Bone marrow (tissue), 2 donors: ENCODE data around the gene APOO.
A peak's percentile ranks its signal among the peaks of the same experiment; 100 is the strongest.
"Not testable (repeated sequence)": the region's sequence is repeated elsewhere in the genome, so short reads cannot be mapped to it uniquely, and the experiment has no call there.

Experiments used
- DNase-seq, 2 donors: peaks; one replicate each; lab custom pipeline; 2025; lab: John Stamatoyannopoulos, UW

APOO gene

DNA sequence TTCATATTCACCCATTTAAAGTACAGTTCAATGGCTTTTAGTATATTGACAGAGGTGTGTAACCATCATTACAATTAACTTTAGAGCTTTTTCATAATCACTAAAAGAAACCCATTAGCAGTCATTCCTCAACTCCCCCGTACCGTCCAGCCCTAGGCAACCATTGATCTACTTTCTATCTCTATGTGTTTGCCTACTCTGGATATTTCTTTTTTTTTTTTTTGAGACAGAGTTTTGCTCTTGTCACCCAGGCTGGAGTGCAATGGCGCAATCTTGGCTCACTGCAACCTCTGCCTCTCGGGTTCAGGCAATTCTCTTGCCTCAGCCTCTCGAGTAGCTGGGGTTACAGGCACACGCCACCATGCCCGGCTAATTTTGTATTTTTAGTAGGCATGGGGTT lies 48.5 kb downstream of the APOO start:
- not testable (repeated sequence) for DNase-seq

DNA sequence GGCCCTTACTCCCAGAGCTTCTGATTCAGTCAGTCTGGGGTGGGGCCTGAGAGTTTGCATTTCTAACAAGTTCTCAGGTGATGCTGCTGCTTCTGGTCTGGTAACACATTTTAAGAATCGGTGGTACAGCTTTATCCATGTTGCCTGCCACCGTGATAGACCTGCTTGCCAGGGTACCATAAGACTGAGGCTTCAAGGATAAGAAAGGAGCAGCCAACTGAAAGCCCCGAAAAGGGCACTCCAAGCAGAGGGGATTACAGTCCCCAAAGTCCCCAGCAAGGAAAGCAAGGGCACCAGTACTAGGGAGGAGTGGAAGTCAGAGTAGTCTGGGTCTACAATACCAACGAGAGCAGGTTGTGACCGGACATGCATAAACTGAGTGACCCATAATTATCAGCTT lies 49.8 kb downstream of the APOO start:
- DNase-seq: no peak

DNA sequence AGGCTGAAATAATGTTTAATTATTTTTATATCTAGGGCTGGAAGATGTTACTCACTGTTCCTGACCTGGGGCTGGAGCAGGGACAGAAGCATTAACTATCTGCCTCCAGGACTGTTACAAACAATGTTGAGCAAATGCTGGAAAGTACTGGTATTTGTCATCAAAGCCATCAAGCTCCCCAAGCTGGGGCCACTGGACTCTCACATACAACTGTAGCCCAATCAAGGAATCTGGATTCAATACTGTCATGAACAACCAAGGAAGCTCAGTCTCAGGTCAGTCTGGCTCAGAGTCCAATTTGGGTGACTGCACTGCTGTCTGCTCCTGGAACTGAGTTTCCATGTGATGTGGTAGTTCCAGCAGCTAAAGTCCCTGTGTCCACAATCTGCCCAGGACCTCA lies 50.4 kb downstream of the APOO start:
- no peak for DNase-seq

DNA sequence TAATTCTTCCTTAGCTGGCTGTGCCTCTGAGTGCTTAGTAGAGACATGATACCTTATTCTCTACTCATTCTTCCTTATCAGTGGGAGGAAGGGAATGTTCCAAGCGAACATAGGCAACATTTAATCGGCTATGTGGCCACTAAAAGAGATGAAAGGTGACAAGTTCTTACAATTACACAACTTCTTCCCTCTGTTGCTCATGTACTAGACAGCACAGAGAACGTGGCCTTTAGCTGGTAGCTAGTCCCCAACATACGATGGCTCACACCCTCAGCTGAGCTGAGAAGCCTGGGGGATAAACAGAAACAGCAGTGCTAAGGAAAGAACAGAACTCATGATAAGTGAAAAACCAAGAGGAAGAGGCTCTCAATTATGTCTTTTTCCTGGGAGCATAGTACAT lies 52.2 kb downstream of the APOO start:
- DNase-seq: no peak

DNA sequence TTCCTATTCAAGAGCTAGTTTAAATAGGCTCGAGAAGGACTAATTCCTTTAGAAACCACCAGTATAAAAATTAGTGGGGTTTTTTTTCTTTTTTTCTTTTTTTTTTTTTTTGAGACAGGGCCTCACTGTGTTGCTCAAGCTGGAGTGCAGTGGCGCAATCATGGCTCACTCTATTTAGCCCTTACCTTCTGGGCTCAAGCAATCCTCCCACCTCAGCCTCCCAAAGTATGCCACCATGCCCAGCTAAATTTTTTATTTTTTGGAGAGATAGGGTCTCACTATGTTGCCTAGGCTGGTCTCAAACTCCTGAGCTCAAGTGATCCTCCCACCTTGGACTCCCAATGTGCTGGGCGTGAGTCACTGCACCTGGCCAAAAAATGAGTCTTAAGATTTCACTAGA lies 52.8 kb downstream of the APOO start:
- DNase-seq: peak in 1 of 2 donors; percentile 0

DNA sequence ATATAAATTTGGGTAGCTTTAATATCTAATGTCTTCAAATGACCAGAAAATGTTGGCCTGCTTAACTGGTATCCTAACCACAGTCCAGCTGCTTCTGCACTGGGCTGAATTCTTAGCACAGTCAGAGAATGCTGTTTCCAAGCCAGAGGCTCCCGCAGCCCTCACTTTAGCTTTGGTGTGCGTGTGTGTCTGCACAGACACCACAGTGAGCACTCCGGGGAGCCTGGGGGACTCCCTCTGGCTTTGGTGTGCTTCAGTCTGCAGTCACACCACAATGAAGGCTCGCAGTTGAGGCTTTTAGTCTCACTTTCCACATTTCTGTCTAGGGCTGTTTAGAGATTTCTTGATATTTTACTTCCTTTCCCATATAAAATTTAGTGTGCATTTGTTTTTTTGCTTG lies 53.6 kb downstream of the APOO start:
- DNase-seq: no peak

DNA sequence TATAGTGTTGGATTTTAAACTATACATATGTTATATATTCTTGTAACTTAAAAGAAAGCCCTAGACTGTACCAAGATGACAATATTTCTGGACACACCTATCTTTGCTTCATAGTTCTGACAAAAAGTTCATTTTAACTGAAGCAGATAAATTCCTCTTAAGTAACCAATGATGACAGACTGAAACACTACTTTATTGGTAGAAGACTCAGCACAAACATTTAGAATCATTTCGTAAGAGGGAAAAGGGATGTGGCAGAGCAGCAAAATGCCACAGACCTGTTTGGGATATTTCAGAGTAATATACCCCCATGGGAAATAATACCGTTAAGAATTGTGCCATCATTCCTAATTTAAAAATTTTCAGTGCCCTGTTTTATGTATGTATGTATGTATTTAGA lies 56.2 kb downstream of the APOO start:
- DNase-seq: no peak

DNA sequence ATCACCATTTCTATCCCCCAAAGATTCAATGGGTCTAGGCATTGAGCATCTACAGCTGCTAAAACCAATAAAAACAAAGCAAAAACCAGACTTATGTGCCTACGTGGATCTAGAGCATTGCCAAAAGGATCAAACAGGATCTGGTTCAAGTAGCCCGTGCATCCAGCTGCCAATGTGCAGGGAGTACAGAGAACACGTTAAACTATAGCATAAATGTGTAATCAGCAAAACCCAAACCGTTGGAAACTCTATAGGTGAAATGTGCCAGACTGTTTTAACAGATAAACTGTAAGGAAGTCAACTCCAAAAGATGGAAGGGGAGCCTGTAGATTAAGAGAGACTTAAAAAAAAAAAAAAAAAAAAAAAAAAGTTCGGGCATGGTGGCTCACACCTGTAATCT lies 58.5 kb downstream of the APOO start:
- DNase-seq: no peak

DNA sequence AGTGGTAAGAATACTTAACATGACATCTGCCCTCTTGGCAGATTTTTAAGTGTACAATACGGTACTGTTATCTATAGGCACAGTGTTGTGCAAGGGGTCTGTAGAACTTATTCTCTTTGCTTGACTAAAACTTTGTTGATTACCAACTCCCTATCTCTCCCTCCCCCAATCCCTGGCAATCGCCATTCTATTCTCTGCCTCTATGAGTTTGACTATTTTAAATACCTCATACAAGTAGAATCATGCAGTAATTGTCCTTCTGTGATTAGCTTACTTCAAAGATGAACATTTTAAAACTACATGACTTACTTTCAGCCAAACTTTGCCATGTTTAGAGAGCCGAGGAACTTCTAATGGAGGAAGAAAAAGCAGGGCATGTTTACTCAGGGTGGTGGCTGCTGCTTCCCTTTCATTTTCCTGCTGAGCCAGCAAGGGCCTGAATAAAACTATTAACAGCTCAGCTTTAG lies 62.4 kb downstream of the APOO start:
- no peak for DNase-seq

DNA sequence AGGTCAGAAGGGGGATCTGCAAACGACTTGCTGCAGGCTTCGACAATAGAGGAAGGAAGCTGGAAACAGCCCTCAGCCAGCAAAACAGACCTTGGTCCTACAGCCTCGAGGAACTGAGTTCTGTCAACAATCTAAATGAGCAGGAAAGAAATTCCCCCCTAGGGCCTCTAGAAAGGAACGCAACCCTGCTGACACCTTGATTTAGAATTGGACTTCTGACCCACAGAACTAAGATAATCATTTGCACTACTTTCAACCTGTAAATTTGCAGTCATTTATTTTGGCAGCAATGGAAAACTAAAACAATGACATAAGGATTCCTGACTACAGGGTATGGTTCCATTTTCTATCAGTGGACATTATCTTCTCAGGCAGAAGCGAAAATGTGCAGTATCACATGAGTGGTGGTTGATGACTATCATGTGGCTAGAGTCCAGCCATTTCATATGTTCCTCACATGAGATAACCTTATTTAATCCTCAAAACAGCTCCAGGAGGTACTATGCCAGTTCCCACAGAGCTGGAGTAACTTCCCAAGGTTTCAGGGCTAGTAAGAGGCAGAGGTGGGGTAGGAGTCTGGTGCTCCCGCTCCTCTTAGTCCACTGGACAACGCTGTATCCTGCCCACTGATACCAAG lies 63.1 kb downstream of the APOO start:
- DNase-seq: peak in 1 of 2 donors; percentile 6

DNA sequence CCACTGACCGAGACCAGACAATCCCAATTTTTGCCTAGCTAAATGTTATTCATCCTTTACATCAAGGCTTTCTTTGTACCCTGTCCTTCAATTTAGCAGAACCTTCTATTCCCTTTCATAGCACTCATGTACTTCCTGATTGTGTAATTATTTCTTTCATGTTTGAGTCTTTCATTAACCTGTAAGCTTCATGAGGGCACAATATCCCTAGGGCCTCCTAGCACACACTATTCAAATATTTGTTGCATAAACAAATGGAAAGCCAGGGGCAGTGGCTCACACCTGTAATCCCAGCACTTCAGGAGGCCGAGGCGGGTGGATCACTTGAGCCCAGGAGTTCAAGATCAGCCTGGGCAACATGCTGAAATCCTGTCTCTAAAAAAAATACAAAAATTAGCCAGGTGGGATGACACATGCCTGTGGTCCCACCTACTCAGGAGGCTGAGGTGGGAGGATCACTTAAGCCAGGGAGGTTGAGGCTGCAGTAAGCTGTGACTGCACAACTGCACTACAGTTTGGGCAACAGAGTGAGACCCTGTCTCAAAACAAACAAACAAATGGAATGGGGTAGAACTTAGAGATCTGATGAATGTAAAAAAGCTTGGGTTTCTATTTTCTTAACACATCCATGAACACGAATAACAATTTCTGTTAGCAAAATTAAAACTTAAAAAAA lies 65.8 kb downstream of the APOO start:
- no peak for DNase-seq

DNA sequence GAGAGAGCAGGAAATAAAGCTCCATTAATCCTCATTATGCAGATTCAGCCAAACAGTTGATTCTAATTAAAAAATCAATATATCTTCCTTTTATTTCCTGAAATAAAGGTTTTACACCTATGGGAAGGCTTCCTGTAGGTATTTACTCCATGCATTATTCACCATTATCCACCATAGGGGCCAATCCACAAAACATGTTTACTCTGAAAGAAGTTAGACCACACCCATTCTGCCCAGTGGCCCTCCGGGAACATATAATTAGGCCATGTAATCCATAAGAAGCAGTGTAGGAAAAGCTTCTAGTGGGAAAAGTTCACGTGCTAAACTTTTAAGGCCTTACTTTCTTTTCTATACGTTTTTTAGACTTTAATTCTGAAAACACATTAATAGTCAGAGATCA lies 67.1 kb downstream of the APOO start:
- DNase-seq: no peak

DNA sequence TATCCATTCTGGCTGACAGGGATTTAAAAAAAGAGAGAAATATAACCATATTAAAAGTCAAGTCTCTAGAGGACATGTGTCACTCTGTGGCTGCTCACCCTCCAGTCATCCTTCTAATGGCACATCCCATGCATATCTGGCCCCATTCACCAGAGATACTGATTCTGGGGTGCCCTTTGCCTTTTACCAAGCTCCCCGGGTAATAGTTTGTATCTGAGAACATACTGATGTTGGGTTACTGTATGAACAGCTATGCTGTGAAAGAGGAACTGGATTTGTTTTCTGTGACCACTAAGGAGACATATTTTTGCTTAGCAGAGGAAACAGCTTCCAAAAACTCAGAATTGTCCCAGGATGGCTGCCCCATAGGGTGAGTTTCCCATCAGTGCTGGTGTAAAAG lies 68.8 kb downstream of the APOO start:
- DNase-seq: peak in 1 of 2 donors; percentile 12

DNA sequence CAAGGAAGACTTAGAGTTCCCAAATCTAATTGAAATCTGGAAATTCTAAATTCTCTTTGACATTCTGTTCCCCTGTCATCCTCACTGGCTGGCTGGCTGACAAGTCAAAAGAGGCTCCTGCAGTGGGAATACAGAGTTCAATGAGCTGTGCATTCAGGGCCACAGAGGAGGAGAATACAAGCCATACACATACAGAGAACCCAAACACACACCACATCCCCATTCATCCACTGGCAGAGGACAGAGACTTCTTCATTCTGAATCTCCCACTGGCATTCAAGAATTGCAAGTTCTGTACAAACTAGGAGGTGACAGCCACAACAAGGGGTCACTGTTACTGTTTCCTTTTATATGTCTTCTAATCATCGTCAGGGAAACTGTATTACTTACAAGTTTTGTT lies 75.0 kb downstream of the APOO start:
- no peak for DNase-seq

DNA sequence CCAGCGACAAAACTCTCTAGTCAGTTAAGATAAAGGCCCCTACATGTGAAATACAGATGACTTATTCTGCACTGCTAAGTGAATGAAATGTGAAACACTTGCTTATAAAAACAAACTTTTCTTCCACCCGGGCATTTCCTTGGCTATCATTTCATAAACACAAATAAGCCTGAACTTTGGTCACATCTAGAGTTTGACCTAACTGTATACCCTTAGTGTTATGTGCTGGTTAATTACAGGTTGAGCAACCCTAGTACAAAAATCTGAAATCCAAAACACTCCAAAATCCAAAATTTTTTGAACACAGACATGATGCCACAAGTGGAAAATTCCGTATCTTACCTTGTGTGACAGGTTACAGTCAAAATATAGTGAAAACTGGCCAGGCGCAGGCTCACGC lies 78.9 kb downstream of the APOO start:
- DNase-seq: no peak

DNA sequence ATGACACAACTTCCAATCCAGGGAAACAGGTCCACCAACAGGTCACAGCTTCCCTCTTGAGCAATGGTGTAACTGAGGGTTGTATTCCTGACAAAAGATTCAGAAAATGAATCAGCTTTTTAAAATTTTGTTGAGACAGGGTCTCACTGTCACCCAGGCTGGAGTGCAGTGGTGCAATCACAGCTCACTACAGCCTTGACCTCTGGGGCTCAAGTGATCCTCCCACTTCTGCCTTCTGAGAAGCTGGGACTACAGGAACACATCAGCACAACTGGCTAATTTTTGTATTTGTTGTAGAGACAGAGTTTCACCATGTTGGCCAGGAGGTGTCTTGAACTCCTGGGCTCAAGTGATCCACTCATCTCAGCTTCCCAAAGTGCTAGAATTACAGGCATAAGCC lies 81.1 kb downstream of the APOO start:
- DNase-seq: no peak

DNA sequence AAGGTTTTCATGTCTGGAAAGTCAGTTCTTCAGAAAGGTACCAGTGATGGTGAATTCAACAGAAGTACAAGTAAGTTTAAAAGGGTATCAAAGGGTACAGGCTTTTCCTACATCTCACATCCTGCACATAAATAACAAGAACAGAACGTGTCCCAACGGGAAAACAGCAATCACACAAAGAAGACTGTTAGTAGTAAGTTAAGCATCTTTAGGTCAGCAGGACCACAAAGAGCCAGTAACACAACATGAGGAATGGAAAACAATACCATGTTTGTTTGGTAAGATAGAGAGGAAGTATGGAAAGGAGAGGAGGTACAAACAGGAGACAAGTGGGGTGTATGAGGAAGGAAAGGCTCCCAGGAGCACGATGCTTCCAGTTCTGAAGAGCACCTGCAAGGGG lies 81.5 kb downstream of the APOO start:
- DNase-seq: no peak

DNA sequence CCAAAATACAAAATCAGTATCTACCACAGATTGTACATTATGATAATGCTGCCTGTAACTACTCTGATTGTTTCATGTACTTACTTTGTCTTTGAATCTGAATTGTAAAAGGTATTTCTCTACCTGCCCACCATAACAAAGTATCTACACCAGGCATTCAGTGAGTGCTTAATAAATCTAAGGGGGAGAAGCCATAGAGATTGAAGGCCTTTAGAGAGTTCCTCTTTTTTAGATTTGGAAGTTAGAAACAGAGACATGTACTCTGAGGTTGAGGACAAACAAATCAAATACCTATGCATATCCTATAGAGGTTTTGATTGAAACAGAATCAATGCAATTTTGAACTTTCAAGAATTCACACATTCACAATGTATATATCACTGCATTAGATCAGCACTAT lies 82.1 kb downstream of the APOO start:
- DNase-seq: no peak

DNA sequence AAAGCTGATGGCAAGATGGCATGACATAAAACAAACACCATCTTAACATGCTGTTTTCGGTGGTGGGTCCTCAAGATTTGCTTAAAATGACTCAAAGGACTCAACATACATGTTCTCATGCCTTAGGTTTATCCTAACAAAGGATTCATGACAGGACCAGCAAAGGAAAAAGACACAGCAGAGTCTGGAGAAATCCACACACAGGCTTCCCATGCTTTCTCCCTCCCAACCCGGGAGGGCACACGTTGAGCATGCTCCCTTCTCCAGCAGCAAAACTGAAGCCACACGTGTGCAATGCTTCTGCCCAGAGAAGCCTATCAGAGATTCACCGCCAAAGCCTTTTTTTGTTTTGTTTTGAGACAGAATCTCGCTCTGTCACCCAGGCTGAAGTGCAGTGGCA lies 84.9 kb downstream of the APOO start:
- DNase-seq: no peak

DNA sequence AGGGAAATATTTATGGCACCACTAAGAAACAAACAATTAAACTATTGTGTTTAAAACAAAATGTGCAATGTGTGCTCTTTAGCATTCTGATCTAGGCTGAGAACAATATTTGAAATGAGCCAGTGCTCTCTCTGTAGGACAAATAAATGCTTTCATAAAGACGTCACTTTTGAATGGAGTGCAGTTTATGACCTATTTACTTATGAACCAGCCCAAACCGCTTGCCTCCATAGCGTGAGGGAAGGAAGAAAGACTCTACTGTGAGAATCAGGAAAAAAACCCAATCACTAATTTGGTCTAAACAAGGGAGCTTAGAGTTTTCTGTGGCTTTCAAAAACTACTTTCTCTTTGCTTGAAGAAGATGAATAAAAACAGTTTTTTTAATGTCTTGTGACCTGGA lies 85.3 kb downstream of the APOO start:
- no peak for DNase-seq

DNA sequence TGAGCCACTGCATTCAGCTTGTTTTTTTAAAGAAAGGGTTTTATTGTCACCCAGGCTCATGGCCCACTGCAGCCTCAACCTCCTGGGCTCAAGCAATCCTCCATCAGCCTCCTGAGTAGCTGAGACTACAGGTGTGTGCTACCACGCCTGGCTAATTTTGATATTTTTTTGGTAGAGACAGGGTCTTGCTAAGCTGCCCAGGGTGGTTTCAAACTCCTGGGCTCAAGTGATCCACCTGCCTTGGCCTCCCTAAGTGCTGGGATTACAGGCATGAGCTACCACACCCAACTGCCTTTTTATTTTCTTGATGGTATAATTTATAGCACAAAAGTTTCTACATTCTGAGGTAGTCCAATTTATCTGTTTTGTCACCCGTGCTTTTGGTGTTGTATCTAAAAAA lies 85.9 kb downstream of the APOO start:
- no peak for DNase-seq

DNA sequence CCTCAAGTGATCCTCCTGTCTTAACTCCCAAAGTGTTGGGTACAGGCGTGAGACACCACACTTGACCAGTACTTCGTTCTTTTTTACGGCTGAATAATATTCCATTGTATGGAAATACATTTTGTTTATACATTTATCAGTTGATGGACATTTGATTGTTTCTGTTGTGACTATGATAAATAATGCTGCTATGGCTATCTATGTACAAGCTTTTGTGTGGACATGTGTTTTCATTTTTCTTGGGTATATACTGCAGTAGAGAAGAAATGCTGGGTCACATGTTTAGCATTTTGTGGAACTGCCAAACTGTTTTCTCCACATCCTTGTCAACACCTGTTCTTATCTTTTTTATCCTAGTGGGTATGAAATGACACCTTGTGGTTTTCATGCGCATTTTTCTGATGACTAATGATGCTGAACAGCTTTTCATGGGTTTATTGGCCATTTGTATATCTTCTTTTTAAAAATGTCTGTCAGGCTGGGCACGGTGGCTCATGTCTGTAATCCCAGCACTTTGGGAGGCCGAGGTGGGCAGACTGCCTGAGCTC lies 87.4 kb downstream of the APOO start:
- no peak for DNase-seq

DNA sequence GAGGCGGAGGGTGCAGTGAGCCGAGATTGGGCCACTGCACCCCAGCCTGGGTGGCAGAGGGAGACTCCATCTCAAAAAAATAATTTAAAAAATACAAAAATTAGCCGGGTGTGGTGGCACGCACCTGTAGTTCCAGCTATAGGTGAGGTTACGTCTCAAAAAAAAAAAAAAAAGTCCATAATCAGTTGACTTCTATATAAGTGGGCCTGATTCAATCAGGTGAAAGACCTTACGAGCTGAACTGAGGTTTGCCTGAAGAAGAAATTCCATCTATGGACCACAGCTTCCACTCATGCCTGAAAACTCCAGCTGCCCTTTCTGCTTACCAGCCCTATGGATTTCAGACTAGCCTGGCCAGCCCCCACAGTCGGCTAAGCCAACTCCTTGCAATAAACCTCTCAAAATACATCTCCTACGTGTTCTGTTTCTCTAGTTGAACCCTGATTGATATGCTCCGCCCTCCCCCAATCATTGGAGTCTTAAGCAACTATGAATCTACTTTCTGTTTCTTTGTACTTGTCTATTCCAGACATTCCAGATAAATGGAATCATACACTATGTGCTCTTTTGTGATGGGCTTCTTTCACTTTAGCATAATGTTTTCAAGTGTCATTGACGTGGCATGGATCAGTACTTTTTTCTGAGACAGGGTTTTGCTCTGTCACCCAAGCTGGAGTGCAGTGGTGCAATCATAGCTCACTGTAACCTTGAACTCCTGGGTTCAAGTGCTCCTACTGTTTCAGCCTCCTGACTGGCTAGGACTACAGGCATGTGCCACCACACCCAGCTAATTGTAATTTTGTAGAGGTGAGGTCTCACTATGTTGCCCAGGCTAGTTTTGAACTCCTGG lies 88.1 kb downstream of the APOO start:
- no peak for DNase-seq
